Measurements from ENCODE around the gene ARRDC2. TPM values are rescaled to one million over a fixed set of nuclear protein-coding genes. Genes with fewer than 3 reads are reported as not detected.

The ARRDC2 gene
- total and polyA plus RNA-seq, 2 donors from 2014 or later, result 20.8 to 68.4 TPM

DNA sequence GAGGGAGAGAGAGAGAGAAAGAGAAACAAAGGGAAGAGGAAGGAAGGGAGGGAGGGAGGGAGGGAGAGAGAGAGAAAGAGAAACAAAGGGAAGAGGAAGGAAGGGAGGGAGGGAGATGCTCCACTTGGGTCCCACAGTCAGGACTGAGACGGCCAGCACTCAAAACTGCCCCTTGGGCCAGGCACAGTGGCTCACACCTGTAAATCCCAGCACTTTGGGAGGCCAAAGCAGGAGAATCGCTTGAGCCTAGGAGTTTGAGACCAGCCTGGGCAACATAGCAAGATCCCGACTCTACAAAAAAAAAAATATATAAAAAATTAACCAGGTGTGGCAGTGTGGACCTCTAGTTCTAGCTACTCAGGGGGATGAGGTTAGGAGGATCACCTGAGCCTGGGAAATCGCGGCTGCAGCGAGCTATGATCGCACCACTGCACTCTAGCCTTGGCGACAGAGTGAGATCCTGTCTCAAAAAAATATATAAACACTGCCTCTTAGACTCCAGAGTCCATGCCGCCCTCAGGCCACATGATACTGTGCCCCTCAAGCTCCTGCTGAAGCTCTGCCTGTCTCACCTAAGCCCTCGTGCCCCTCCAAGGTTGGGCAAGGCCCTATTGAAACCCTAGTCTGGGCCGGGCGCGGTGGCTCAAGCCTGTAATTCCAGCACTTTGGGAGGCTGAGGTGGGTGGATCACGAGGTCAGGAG is 8.4 kb downstream of the ARRDC2 start:
- FAIRE-seq, result no peak
- no peak overlapping the region for H3K4me3 ChIP-seq (ENCODE audit: low read length in 3 of 3)
- no peak overlapping the region for H3K9ac ChIP-seq (ENCODE audit: low read length in 3 of 3)
- H3K36me3 ChIP-seq (ENCODE audit: control insufficient read depth in 2 of 3, insufficient read depth in 3 of 3, low read length in 3 of 3), result peaks cover 0 to 9% (median 0%) of the 10 kb centered on the region in 3 donors
- H3K9me3 ChIP-seq (ENCODE audit: control insufficient read depth in 2 of 3, insufficient read depth in 1 of 3, low read length in 3 of 3), result no peaks in the 10 kb centered on the region
- H3K4me1 ChIP-seq (ENCODE audit: control insufficient read depth in 2 of 3, insufficient read depth in 2 of 3, low read depth in 1 of 3, low read length in 3 of 3), result peaks cover 0 to 23% (median 10%) of the 10 kb centered on the region in 3 donors
- DNase-seq, result no peak
- H3K27ac ChIP-seq (ENCODE audit: low read depth in 2 of 2, low read length in 2 of 2), result peak overlapping the region; percentile 75 to 86
- intact Hi-C loops (cut with DNase I), result no loop called here
- TF ChIP-seq, protein P1, sequence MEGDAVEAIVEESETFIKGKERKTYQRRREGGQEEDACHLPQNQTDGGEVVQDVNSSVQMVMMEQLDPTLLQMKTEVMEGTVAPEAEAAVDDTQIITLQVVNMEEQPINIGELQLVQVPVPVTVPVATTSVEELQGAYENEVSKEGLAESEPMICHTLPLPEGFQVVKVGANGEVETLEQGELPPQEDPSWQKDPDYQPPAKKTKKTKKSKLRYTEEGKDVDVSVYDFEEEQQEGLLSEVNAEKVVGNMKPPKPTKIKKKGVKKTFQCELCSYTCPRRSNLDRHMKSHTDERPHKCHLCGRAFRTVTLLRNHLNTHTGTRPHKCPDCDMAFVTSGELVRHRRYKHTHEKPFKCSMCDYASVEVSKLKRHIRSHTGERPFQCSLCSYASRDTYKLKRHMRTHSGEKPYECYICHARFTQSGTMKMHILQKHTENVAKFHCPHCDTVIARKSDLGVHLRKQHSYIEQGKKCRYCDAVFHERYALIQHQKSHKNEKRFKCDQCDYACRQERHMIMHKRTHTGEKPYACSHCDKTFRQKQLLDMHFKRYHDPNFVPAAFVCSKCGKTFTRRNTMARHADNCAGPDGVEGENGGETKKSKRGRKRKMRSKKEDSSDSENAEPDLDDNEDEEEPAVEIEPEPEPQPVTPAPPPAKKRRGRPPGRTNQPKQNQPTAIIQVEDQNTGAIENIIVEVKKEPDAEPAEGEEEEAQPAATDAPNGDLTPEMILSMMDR (IDR thresholded peaks at IDR 0.05; ENCODE audit: borderline replicate concordance, extremely low read depth, insufficient read depth), result no peak
- H3K27me3 ChIP-seq (ENCODE audit: control insufficient read depth, insufficient read depth, low read length), result no peaks in the 10 kb centered on the region

GRCh38 chr19:18017275-18018083 is 9.5 kb downstream of the ARRDC2 start:
- FAIRE-seq (no peak), DNase-seq (peak in 3 of 5 donors; percentile 54 to 65 (median 61))
- Histone ChIP-seq H3K4me1 (ENCODE audit: control insufficient read depth in 2 of 3, insufficient read depth in 2 of 3, low read depth in 1 of 3, low read length in 3 of 3) (peaks cover 0 to 30% (median 21%) of the 10 kb centered on the region in 3 donors), H3K9me3 (ENCODE audit: control insufficient read depth in 2 of 3, insufficient read depth in 1 of 3, low read length in 3 of 3) (no peaks in the 10 kb centered on the region), H3K9ac (ENCODE audit: low read length in 3 of 3) (no peak overlapping the region), H3K27ac (ENCODE audit: low read depth in 2 of 2, low read length in 2 of 2) (peak overlapping the region; percentile 75 to 86), H3K4me3 (ENCODE audit: low read length in 3 of 3) (no peak overlapping the region), H3K36me3 (ENCODE audit: control insufficient read depth in 2 of 3, insufficient read depth in 3 of 3, low read length in 3 of 3) (peaks cover 0 to 9% (median 0%) of the 10 kb centered on the region in 3 donors), H3K27me3 (ENCODE audit: control insufficient read depth, insufficient read depth, low read length) (no peaks in the 10 kb centered on the region)
- intact Hi-C loops (cut with DNase I), result no loop called here
- TF ChIP-seq, protein P1 (IDR thresholded peaks at IDR 0.05; ENCODE audit: borderline replicate concordance, extremely low read depth, insufficient read depth), result no peak

DNA sequence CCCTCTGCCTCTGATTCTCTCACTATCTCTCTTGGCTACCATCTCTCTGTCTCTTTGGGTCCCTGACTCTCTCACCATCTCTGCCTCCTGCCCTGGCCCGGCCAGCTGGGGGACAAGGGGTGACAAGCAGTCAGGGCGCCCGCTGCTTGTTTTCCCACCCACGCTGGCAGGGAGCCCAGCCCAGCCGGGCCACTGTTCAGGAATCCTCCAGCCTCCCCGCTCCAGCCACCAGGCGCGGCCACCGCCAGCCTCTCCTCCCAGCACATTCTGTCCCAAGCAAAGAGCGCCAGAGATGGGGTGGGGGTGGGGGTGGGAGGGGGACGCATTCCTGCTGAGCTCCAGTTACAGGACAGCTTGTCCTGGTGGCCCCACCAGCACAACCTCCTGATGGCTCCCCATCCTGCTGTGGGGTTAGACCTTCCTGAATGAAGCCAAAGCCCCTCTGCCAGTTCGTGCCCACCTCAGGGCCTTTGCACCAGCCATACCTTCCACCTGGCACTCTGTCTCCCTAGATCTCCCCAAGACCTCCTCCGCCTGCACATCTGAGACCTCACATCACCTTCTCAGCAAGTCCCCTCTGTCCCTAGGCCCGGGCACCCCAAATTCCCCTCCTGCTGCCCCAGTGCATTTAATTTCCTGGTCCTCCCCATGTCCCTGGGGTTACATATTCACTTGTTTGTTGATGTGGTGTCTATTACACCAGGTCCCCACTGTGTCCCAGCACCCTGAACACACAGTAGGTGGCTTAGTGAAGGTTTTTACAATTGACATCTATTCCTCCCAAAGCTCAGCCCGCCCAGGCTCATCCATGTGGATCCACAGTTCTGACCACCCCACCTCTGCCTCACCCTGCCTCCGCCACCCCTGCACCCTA is 12.5 kb downstream of the ARRDC2 start:
- peak in 2 of 5 donors; percentile 53 to 99 for DNase-seq
- peaks cover 0 to 37% (median 25%) of the 10 kb centered on the region in 3 donors for H3K4me1 ChIP-seq (ENCODE audit: control insufficient read depth in 2 of 3, insufficient read depth in 2 of 3, low read depth in 1 of 3, low read length in 3 of 3)
- H3K9me3 ChIP-seq (ENCODE audit: control insufficient read depth in 2 of 3, insufficient read depth in 1 of 3, low read length in 3 of 3), result no peaks in the 10 kb centered on the region
- H3K27ac ChIP-seq (ENCODE audit: low read depth in 2 of 2, low read length in 2 of 2), result peak overlapping the region; percentile 87 to 90
- FAIRE-seq, result no peak
- intact Hi-C loops (cut with DNase I), result no loop called here
- H3K4me3 ChIP-seq (ENCODE audit: low read length in 3 of 3), result peak overlapping the region in 1 of 3 donors; percentile 25
- H3K36me3 ChIP-seq (ENCODE audit: control insufficient read depth in 2 of 3, insufficient read depth in 3 of 3, low read length in 3 of 3), result no peaks in the 10 kb centered on the region
- TF ChIP-seq, protein P1 (IDR thresholded peaks at IDR 0.05; ENCODE audit: borderline replicate concordance, extremely low read depth, insufficient read depth), result no peak
- no peaks in the 10 kb centered on the region for H3K27me3 ChIP-seq (ENCODE audit: control insufficient read depth, insufficient read depth, low read length)
- peak overlapping the region in 1 of 3 donors; percentile 46 for H3K9ac ChIP-seq (ENCODE audit: low read length in 3 of 3)

All from kidney (tissue), 14 donors.